HepG2 (cell line): ENCODE measurements around the gene RUNX3. TPM values are rescaled to one million over a fixed set of nuclear protein-coding genes. Genes with fewer than 3 reads are reported as not detected.

Experiments used
- ATF4 ChIP-seq, 2 experiments: fragments of 450-650 bp in 1 of 2; sonication (generic) in 1 of 2; formaldehyde crosslinking; IDR thresholded peaks; 2 replicates each; pipeline versions ENCODE4 v1.5.0 to v1.8.0; 2020 to 2022; ENCODE audit warnings: mild to moderate bottlenecking in 1 of 2, missing genetic modification reagents in 1 of 2
- BORCS8-MEF2B ChIP-seq: sonication (generic); formaldehyde crosslinking; IDR thresholded peaks from 2 replicates; pipeline ENCODE4 v1.8.0; 2022; ENCODE audit warnings: mild to moderate bottlenecking, missing genetic modification reagents
- CREM ChIP-seq, 2 experiments: sonication (generic) in 1 of 2; formaldehyde crosslinking in 1 of 2; IDR thresholded peaks; 2 replicates each; pipeline versions ENCODE4 v1.4.0 to v1.6.1; 2016 to 2020; ENCODE audit warnings: antibody characterized with exemption in 1 of 2, mild to moderate bottlenecking in 1 of 2, missing genetic modification reagents in 1 of 2
- FOXK1 ChIP-seq: sonication (generic); formaldehyde crosslinking; IDR thresholded peaks from 2 replicates; pipeline ENCODE4 v1.4.0; 2020; ENCODE audit warnings: low read depth, missing genetic modification reagents, borderline replicate concordance
- POLR2G ChIP-seq: fragments of 200-400 bp; formaldehyde crosslinking; IDR thresholded peaks from 2 replicates; pipeline ENCODE4 v1.6.1; 2018; ENCODE audit warnings: mild to moderate bottlenecking, low read depth, low read length, moderate library complexity
- SNAPC4 ChIP-seq: sonication (generic); formaldehyde crosslinking; IDR thresholded peaks from 2 replicates; pipeline ENCODE4 v1.4.0; 2020; ENCODE audit warnings: mild to moderate bottlenecking, missing genetic modification reagents
- TBX3 ChIP-seq: fragments of 450-650 bp; IDR thresholded peaks from 2 replicates; pipeline ENCODE4 v1.6.1; 2017; ENCODE audit warnings: antibody characterized with exemption, mild to moderate bottlenecking, inconsistent platforms, borderline replicate concordance
- ZBTB14 ChIP-seq: sonication (generic); formaldehyde crosslinking; IDR thresholded peaks from 2 replicates; pipeline ENCODE4 v1.4.0; 2020; ENCODE audit warnings: missing genetic modification reagents
- ZBTB43 ChIP-seq: sonication (generic); formaldehyde crosslinking; conservative IDR thresholded peaks from 2 replicates; pipeline ENCODE4 v1.4.0; 2020; ENCODE audit warnings: missing genetic modification reagents
- ZKSCAN1 ChIP-seq: fragments of 150-350 bp; IDR thresholded peaks from 2 replicates; pipeline ENCODE4 v1.6.1; 2014; ENCODE audit warnings: low read length
- ZNF101 ChIP-seq: sonication (generic); formaldehyde crosslinking; IDR thresholded peaks from 2 replicates; pipeline ENCODE4 v1.4.0; 2020; ENCODE audit warnings: mild to moderate bottlenecking, low read depth, missing genetic modification reagents, borderline replicate concordance
- ZNF710 ChIP-seq: sonication (generic); formaldehyde crosslinking; IDR thresholded peaks from 2 replicates; pipeline ENCODE4 v1.5.0; 2020; ENCODE audit warnings: mild to moderate bottlenecking, missing genetic modification reagents, borderline replicate concordance
- ZNF747 ChIP-seq: sonication (generic); formaldehyde crosslinking; IDR thresholded peaks from 2 replicates; pipeline ENCODE4 v1.8.1; 2023; ENCODE audit warnings: missing genetic modification reagents, mild to moderate bottlenecking, borderline replicate concordance
- ZNF788 ChIP-seq: sonication (generic); formaldehyde crosslinking; IDR thresholded peaks from 2 replicates; pipeline ENCODE4 v1.5.0; 2020; ENCODE audit warnings: mild to moderate bottlenecking, missing genetic modification reagents, borderline replicate concordance
- polyA plus RNA-seq, 8 experiments: library from polyadenylated mRNA; depleted of rRNA in 3 of 8; stranded (reverse) in 7 of 8; unstranded in 1 of 8; fragments of >200 nt; fragmentation: Illumina TruSeq in 4 of 8; extraction: Trizol in 4 of 8; gene quantifications; 2 replicates each; pipeline versions ENCODE4 v1.2.1 to v1.2.3, GENCODE V29; 2011 to 2016; ENCODE audit warnings: low read depth in 4 of 8, missing spikeins in 1 of 8, mixed read lengths in 1 of 8; ENCODE audit not compliant: insufficient read depth in 1 of 8
- total RNA-seq, 5 experiments: library from RNA; depleted of rRNA; stranded (reverse); fragments of >200 nt; fragmentation: Illumina TruSeq; extraction: Trizol; gene quantifications; 2 replicates each; pipeline ENCODE4 v1.2.3, GENCODE V29; 2016; ENCODE audit warnings: low read depth in 1 of 5

Gene RUNX3
- total and polyA plus RNA-seq, 2 of the 13 experiments (the other 11 are each of a cell fraction or from before 2014, with no cell fraction given): 0.04 to 0.22 TPM

GRCh38 chr1:24910751-24911650, 19.1 kb downstream of the RUNX3 start (continued):
- TF ChIP-seq ZBTB43 (CRISPR knock-in tag): 0 out of 2 replicates have a peak, but pooled peaks have one; percentile 79
- no peak for TF ChIP-seq ZKSCAN1
- no peak; the same call in none of the 2 replicates for TF ChIP-seq BORCS8-MEF2B (CRISPR knock-in tag)
- no peak for TF ChIP-seq ZBTB14 (CRISPR knock-in tag)
- TF ChIP-seq ZNF710 (CRISPR knock-in tag): peak; percentile 5; the same call in 1 of the 2 replicates
- no peak; the same call in 1 of the 2 replicates for TF ChIP-seq SNAPC4 (CRISPR knock-in tag)
- peak; percentile 65 for TF ChIP-seq CREM (IDR thresholded peaks at IDR 0.05)
- no peak for TF ChIP-seq CREM (CRISPR knock-in tag; IDR thresholded peaks at IDR 0.05)
- no peak for TF ChIP-seq ZNF101 (CRISPR knock-in tag)
- TF ChIP-seq ZNF747 (CRISPR knock-in tag): peak; percentile 97
- peak; percentile 84 for TF ChIP-seq POLR2G
- peak; percentile 48; the same call in 1 of the 2 replicates for TF ChIP-seq TBX3
- TF ChIP-seq FOXK1 (CRISPR knock-in tag): peak; percentile 81
- TF ChIP-seq ATF4 (CRISPR knock-in tag; IDR thresholded peaks at IDR 0.05): no peak
- peak; percentile 67; the same call in 1 of the 2 replicates for TF ChIP-seq ZNF788 (CRISPR knock-in tag)
